Ishikawa (cell line): ENCODE results near the gene ARHGEF10L.

Experiments used
- CEBPB ChIP-seq: IDR thresholded peaks from 2 replicates; pipeline ENCODE4 v1.6.1; 2012
- CREB1 ChIP-seq: IDR thresholded peaks from 2 replicates; pipeline ENCODE4 v1.6.1; 2012; ENCODE audit warnings: low read depth
- EGR1 ChIP-seq: IDR thresholded peaks from 2 replicates; pipeline ENCODE4 v1.6.1; 2012
- EP300 ChIP-seq: IDR thresholded peaks from 2 replicates; pipeline ENCODE4 v1.6.1; 2012; ENCODE audit warnings: borderline replicate concordance
- FOXM1 ChIP-seq: IDR thresholded peaks from 2 replicates; pipeline ENCODE4 v1.6.1; 2012; ENCODE audit warnings: low read depth, borderline replicate concordance
- NFIC ChIP-seq: IDR thresholded peaks from 2 replicates; pipeline ENCODE4 v1.6.1; 2012
- RAD21 ChIP-seq: IDR thresholded peaks from 2 replicates; pipeline ENCODE4 v1.6.1; 2012; ENCODE audit warnings: low read depth
- TAF1 ChIP-seq: IDR thresholded peaks from 2 replicates; pipeline ENCODE4 v1.6.1; 2012; ENCODE audit warnings: low read depth, mild to moderate bottlenecking
- TCF12 ChIP-seq: IDR thresholded peaks from 2 replicates; pipeline ENCODE4 v1.6.1; 2012; ENCODE audit warnings: low read depth
- TEAD4 ChIP-seq: IDR thresholded peaks from 2 replicates; pipeline ENCODE4 v1.6.1; 2012
- USF1 ChIP-seq: IDR thresholded peaks from 2 replicates; pipeline ENCODE4 v1.6.1; 2012
- YY1 ChIP-seq: IDR thresholded peaks from 2 replicates; pipeline ENCODE4 v1.6.1; 2012; ENCODE audit warnings: low read depth
- ZBTB7A ChIP-seq: IDR thresholded peaks from 2 replicates; pipeline ENCODE4 v1.6.1; 2012; ENCODE audit warnings: low read depth
- TF ChIP-seq, protein P1 (sequence below): IDR thresholded peaks from 2 replicates; pipeline ENCODE4 v1.6.1; 2012; ENCODE audit warnings: low read depth, mild to moderate bottlenecking
- TF ChIP-seq, protein P2 (sequence below): IDR thresholded peaks from 2 replicates; pipeline ENCODE4 v1.6.1; 2012

ARHGEF10L gene

GRCh38 chr1:17687145-17687544, 147.6 kb downstream of the ARHGEF10L start:
- TF ChIP-seq TEAD4, result no peak
- TF ChIP-seq NFIC, result no peak
- TF ChIP-seq TCF12, result no peak

DNA sequence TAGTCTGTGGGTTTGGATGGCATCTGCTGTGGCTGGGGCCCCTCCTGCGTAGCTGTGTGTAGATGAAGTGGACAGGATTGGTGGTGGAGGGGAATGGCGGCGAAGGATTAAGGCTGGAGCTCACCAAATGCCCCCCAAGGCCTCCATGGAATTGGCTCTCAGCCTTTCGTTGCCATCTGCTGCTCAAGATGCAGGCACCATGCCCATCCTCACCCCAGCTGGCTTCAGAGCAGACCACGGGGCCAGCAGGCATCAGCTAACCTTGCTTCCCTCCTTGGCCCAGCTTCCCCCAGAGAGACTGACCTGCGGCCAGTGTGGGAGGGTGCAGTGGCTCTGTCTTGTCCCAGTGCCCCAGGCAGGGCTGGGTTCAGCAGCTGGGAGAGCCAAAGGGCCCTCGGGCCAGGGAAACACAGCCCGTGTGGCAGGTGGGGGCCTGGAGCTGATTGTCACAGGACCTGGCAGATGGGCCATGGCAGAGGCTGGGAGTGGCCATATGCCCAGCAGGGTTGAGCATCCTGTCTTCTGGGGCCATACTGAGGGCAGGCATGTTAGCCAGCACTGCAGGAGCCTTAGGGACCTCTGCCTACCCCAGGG, 148.8 kb downstream of the ARHGEF10L start:
- TF ChIP-seq, protein P1, sequence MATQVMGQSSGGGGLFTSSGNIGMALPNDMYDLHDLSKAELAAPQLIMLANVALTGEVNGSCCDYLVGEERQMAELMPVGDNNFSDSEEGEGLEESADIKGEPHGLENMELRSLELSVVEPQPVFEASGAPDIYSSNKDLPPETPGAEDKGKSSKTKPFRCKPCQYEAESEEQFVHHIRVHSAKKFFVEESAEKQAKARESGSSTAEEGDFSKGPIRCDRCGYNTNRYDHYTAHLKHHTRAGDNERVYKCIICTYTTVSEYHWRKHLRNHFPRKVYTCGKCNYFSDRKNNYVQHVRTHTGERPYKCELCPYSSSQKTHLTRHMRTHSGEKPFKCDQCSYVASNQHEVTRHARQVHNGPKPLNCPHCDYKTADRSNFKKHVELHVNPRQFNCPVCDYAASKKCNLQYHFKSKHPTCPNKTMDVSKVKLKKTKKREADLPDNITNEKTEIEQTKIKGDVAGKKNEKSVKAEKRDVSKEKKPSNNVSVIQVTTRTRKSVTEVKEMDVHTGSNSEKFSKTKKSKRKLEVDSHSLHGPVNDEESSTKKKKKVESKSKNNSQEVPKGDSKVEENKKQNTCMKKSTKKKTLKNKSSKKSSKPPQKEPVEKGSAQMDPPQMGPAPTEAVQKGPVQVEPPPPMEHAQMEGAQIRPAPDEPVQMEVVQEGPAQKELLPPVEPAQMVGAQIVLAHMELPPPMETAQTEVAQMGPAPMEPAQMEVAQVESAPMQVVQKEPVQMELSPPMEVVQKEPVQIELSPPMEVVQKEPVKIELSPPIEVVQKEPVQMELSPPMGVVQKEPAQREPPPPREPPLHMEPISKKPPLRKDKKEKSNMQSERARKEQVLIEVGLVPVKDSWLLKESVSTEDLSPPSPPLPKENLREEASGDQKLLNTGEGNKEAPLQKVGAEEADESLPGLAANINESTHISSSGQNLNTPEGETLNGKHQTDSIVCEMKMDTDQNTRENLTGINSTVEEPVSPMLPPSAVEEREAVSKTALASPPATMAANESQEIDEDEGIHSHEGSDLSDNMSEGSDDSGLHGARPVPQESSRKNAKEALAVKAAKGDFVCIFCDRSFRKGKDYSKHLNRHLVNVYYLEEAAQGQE, result no peak

DNA sequence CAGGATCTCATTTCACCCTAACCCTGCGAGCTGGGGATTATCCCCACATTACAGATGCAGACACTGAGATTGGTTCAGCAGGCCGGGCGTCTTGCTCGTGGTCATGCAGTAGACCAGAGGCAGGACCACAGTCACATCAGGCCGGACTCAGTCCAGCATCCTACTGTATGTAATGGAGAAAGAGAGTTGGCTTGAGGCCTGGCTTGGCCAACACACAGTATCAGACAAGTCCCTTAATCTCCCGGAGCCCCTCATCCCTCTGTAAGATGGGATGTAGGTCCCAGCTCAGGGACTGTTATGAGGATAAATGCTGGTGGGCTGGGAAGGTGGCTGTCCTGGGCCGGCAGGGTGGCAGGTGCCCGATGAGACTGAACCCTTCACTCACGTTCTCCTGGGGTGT, 149.5 kb downstream of the ARHGEF10L start:
- no peak for TF ChIP-seq TCF12

- TF ChIP-seq, protein P2, sequence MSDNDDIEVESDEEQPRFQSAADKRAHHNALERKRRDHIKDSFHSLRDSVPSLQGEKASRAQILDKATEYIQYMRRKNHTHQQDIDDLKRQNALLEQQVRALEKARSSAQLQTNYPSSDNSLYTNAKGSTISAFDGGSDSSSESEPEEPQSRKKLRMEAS, result no peak
- no peak for TF ChIP-seq ZBTB7A
- no peak for TF ChIP-seq USF1
- TF ChIP-seq, protein P1, result no peak
- no peak for TF ChIP-seq TAF1
- no peak for TF ChIP-seq CREB1
- TF ChIP-seq YY1, result no peak
- TF ChIP-seq EGR1, result no peak
- no peak for TF ChIP-seq TCF12
Measured at GRCh38 chr1:17690906-17691634, 151.6 kb downstream of the ARHGEF10L start.

- TF ChIP-seq CEBPB, result no peak
- TF ChIP-seq TCF12, result no peak
- no peak for TF ChIP-seq EP300
- TF ChIP-seq ZBTB7A, result no peak
- TF ChIP-seq TEAD4, result no peak
- no peak for TF ChIP-seq FOXM1
- TF ChIP-seq NFIC, result no peak
- TF ChIP-seq YY1, result no peak
- no peak for TF ChIP-seq RAD21
- no peak for TF ChIP-seq USF1
- no peak for TF ChIP-seq CREB1
Measured at GRCh38 chr1:17692645-17693044, 153.1 kb downstream of the ARHGEF10L start.

DNA sequence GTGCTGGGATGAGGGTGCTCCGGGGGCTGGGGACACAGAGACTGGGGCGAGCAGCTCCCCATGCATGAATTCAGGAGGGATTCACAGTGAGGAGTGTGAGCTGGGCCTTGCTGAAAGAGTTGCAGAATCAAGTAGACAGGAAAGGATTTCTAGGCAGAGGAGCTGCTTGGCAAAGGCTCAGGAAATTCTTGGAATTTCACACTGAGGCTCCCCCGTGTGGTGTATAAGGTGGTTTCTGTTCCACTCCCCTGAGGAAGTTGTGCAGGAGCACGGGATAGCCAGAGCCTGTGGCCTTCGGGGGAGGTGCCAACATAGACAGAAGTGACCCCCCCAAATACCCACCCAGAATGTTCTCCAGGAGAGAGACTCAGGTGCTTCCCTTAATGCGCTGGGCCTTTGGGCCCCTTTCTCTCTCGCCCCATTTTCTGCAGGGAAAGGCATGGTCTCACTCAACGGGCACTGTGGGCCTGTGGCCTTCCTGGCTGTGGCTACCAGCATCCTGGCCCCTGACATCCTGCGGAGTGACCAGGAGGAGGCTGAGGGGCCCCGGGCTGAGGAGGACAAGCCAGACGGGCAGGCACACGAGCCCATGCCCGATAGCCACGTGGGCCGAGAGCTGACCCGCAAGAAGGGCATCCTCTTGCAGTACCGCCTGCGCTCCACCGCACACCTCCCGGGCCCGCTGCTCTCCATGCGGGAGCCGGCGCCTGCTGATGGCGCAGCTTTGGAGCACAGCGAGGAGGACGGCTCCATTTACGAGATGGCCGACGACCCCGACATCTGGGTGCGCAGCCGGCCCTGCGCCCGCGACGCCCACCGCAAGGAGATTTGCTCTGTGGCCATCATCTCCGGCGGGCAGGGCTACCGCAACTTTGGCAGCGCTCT, 157.2 kb downstream of the ARHGEF10L start:
- TF ChIP-seq NFIC (peak; percentile 42; the same call in 1 of the 2 replicates), EGR1 (no peak), RAD21 (peak; percentile 39), TEAD4 (peak; percentile 90)

- TF ChIP-seq TAF1 (no peak), YY1 (no peak), ZBTB7A (no peak), USF1 (no peak), RAD21 (no peak), TEAD4 (no peak), NFIC (no peak), TCF12 (no peak), EGR1 (no peak), CEBPB (no peak), CREB1 (no peak), EP300 (no peak), FOXM1 (no peak)
- TF ChIP-seq, protein P2, result no peak
- TF ChIP-seq, protein P1, result no peak
Measured at GRCh38 chr1:17697458-17697857, 158.0 kb downstream of the ARHGEF10L start.
